RWPE1 (cell line): Measurements from ENCODE around the gene ARHGAP22.

Source experiments
- CTCF ChIA-PET: fragments of 350-600 bp; sonication (Branson Sonifier 250); formaldehyde crosslinking; extraction: SDS; loops from one replicate; lab custom pipeline; 2021; lab: Yijun Ruan, JAX
- POLR2A ChIA-PET: fragments of 400-600 bp; formaldehyde crosslinking; extraction: SDS; loops from one replicate; lab custom pipeline; 2020; ENCODE audit warnings: antibody characterized with exemption; ENCODE audit not compliant: low non-redundant PET; lab: Yijun Ruan, JAX
- DNase-seq: peaks from one replicate; pipeline ENCODE4 v3.0.0; 2012; ENCODE audit warnings: low spot score
- H3K27ac ChIP-seq: fragments of 450-650 bp; 2 replicates; pipeline ENCODE4 v1.5.1; 2017
- TF ChIP-seq, protein P1 (sequence below): fragments of 450-650 bp; conservative IDR thresholded peaks from 2 replicates; pipeline ENCODE4 v1.5.1; 2017; ENCODE audit warnings: low read depth, mild to moderate bottlenecking

The ARHGAP22 gene

DNA sequence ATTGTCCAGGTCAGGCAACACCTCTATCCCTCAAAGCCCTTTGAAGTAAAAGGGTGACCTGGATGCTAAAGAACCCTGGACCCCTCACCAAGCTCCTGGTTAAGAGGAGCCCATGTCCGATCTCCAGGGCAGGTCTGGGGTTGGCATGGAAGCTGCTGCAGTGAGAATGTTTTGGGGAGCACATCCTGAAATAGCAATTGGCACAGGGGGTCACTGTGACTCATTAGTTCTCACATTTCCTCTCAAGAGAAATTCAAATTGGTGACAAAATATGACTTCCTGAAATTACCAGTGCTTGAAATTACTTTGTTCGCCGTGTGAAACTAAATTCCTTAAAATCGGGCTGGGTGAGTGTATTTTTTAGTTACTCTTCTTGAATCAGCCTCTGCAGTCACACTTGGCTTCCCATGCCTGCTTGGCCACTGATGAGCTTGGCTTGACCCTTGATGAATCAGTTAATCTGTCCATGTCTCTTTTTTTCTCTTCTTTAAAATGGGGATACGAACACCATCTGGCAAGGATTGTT lies 18.8 kb upstream of the ARHGAP22 start:
- ChIA-PET POLR2A (no interaction called here), CTCF (no interaction called here)
- no peak overlapping the region for H3K27ac ChIP-seq
- TF ChIP-seq, protein P1, sequence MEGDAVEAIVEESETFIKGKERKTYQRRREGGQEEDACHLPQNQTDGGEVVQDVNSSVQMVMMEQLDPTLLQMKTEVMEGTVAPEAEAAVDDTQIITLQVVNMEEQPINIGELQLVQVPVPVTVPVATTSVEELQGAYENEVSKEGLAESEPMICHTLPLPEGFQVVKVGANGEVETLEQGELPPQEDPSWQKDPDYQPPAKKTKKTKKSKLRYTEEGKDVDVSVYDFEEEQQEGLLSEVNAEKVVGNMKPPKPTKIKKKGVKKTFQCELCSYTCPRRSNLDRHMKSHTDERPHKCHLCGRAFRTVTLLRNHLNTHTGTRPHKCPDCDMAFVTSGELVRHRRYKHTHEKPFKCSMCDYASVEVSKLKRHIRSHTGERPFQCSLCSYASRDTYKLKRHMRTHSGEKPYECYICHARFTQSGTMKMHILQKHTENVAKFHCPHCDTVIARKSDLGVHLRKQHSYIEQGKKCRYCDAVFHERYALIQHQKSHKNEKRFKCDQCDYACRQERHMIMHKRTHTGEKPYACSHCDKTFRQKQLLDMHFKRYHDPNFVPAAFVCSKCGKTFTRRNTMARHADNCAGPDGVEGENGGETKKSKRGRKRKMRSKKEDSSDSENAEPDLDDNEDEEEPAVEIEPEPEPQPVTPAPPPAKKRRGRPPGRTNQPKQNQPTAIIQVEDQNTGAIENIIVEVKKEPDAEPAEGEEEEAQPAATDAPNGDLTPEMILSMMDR, result no peak
- DNase-seq, result no peak

DNA sequence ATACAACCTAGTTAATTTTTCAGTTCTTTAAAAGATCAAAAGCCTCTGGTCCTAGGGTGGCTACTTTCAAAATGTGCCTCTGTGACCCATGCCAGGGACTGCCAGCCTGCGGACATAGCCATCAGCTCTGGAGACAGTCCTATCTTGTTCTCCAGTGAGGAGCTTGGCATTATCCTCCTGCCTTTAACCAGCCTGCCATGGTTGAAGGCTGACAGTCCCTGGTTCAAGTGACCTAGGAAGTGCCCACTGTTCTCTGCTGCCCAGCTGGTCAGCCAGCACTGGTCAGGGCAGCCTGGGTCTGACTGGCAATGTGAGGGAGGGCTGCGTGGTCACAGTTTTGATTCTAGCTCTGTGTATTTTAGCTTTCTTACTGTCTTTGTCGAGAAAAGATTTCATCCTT lies 18.1 kb upstream of the ARHGAP22 start:
- CTCF ChIA-PET, result no interaction called here
- POLR2A ChIA-PET, result no interaction called here
- TF ChIP-seq, protein P1, result no peak
- H3K27ac ChIP-seq, result no peak overlapping the region
- DNase-seq, result no peak

DNA sequence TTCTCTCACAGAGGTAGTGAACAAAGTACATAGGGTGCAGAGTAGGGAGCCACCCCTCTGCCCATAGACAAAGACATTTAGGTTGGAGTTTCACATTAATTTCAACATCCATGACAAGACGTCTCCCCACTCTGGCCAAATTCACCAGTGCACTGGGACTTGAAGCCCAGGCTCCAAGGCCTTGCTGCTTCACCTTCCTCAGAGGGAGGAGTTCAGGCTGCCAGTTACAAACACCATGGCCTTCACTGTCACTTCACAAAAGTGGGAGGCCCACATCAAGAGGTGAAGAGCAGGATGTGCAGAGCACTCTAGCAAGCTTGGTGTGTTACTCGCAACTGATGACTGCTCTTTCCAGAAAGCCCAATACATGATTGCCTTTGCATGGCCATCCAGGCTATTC lies 15.8 kb upstream of the ARHGAP22 start:
- DNase-seq, result no peak
- ChIA-PET CTCF (interaction anchor here (1.0 kb wide), 1 partner anchor 13 kb away, joined by 3 read pairs; no protein-coding TSS in a partner anchor), POLR2A (no interaction called here)
- H3K27ac ChIP-seq, result no peak overlapping the region
- TF ChIP-seq, protein P1, result no peak

DNA sequence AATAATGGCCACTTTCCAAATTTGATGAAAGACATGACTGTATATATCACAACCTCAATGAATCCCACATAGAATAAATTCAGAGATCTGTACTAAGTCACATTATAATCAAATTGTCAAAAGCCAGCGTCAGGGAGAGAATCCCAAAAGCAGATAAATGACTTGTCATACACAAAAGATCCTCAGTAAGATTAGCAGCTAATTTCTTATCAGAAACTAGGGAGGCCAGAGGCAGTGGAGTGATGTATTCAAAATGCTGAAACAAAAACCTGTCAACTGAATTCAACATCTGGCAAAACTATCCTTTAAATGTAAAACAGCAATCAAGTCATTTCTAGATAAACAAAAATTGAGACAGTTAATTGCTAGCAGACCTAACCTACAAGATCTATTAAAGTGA lies 11.6 kb upstream of the ARHGAP22 start:
- H3K27ac ChIP-seq, result no peak overlapping the region
- DNase-seq, result no peak
- TF ChIP-seq, protein P1, result no peak
- ChIA-PET CTCF (no interaction called here), POLR2A (no interaction called here)

DNA sequence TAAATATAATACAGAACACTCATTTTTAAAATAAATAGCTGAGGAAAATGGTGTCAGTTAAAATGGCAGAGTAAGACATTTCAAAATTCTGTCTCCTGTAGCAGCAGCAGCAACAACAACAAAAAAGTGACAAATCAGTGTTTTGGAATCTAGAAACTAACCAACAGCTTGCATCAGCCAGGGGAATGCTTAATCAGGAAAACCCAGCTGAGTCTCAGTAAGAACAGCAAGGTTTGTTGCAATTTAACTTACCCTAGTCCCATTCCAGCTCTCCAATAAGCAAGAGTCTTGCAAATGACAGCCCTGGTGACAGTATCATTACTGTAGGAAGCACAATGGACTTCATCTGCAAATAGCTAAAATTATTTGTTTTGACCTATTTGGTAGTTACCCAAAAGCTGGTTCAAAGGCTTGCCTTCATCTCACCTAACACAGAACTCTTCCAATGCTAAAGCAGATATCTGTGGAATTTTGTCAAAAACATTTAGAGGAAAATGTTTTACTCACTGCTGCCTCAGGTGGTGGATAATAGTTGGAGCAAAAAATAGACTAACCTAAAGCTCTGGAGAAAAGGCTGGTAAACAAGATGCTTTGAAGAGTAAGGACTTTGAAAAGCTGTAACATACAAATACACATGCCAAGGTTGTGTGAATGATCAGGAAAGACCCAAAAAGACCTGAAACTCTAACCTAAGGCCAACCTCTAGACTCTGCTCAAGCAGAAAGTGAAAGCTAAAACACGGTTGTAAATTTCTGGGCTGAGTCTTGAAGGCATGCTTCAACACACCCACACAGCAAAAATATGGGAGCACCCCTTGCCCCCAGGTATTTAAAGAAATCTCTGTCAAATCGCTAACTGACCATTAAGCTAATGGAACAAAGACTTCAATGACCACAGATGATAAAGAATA lies 9.9 kb upstream of the ARHGAP22 start:
- no peak for DNase-seq
- ChIA-PET POLR2A (no interaction called here), CTCF (interaction anchor here (0.5 to 1.8 kb wide), 5 partner anchors 29 to 667 kb away, joined by 3 to 6 read pairs (median 4); no protein-coding TSS in a partner anchor)
- TF ChIP-seq, protein P1, result peak; percentile 29
- H3K27ac ChIP-seq, result no peak overlapping the region

DNA sequence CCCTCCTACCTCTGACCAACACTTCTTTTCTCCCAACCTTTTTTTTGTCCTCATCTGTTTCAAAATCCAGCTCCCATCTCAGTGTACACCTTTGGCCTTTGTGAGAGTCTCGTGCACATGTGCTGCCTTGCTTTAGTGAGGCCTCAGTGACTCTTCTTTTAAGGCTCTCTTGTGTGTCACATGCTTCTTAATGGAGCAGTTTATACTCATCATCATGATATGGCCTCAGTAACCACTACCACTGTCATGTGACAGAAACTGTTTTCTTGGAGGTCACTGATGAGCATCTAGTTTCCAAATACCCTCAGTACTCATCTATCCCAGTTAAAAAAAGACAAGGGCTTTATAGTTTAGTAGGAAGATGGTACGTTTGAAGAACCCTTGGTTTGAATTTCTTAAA lies 8.1 kb upstream of the ARHGAP22 start:
- DNase-seq, result no peak
- H3K27ac ChIP-seq, result no peak overlapping the region
- ChIA-PET POLR2A (no interaction called here), CTCF (no interaction called here)
- TF ChIP-seq, protein P1, result no peak
